DMS153 (cell line): Measurements from ENCODE around the gene METTL14.

Experiments used
- DNase-seq: peaks from one replicate; lab custom pipeline; 2025; lab: John Stamatoyannopoulos, UW

Gene METTL14

DNA sequence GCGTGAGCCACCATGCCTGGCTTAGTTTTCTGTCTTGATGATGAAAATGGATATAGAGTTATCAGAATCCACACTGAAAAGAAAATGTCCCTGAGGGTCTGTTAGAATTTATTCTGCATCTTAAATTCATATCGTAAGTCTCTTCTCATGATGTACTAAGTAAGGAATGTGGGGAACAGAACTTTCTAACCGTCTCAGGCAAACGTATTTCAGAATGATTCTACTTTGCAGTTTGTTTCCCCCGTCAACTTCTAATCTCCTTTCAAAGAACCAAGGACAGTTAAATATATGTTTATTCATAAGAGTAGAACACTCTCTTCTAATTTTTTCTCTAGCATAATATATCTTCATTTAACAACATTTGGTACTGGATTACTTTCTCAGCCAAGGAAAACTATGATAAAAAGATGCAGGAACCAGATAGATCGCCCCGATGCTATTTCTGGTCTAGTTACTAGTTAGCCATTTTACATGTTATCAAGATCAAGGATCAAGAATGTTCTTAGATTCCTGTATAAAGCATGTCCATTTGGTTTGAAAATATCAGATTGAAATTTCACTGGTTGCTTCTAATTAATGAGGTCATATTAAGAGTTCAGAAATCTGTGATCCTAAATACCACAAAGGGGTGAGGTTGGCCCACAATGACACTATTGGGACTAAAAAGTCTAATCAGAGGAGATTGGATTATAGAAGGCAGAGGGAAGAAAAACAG, 49.5 kb downstream of the METTL14 start:
- DNase-seq: no peak

GRCh38 chr4:118736900-118737299, 51.7 kb downstream of the METTL14 start:
- no peak for DNase-seq

DNA sequence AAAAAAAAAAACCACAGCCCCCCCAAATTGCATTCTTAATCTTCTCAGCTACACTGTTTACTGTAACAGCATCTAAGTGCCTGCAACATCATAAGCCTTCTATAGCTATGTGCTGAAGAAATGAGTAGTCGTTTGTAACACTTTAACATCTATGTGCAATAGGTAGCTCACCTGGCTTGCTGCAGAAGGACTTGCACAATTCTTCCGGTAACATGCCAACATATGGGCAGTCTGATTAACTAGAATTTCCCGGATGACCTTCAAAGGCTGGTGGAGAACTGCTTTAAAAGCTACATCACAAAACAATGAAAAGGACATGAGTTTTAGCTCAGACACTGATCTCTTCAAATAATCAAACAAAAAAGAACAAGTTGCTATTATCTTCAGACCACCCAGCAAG, 52.9 kb downstream of the METTL14 start:
- no peak for DNase-seq

DNA sequence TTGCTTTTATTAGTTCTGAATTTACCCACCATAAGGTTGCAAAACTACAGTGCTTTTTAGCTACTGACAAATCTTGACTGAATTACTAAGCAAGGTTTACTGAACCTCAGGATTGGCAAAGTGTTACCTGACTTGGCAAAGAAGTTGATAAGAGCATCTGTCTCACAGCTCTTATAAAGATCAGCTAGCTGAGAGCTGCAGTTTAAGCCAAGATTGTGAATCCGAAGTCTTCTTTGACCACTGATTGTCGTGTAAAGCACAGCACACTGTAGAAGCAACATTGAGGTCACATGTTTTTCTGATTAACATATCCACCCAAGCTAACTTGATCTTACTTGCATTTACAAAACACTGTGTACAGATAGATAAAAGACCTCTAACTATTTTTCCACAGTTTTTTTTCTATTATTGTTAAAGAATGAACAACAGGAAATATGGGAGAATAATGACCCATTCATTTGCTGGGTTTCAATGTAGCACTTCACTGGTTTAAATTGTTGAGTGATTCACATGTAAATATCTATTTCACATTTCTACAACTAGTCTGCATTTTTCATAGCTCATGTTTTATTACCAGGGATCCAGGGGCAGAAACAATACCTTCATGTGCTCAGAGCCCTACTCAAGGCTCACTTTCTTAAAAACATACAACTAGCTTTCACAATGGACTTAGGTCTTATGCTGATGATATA, 54.0 kb downstream of the METTL14 start:
- DNase-seq: no peak

DNA sequence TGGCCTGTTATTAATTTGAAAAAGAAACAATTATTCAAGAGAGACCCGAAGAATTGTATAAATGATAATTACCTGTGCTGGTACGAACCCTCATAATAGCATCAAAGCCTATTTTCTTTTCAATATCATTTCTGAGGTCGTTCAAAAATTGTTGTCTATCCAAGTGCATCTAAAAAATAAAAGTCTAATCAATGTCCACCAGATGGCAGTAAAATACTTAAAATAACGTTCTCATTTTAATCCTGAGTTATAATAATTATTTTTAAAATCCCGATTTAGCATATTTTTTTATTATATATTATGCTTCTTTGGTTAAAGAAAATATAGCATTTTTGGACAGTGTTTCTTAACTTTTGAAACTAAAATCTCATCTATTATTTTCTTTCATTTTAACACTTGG, 55.7 kb downstream of the METTL14 start:
- DNase-seq: no peak

DNA sequence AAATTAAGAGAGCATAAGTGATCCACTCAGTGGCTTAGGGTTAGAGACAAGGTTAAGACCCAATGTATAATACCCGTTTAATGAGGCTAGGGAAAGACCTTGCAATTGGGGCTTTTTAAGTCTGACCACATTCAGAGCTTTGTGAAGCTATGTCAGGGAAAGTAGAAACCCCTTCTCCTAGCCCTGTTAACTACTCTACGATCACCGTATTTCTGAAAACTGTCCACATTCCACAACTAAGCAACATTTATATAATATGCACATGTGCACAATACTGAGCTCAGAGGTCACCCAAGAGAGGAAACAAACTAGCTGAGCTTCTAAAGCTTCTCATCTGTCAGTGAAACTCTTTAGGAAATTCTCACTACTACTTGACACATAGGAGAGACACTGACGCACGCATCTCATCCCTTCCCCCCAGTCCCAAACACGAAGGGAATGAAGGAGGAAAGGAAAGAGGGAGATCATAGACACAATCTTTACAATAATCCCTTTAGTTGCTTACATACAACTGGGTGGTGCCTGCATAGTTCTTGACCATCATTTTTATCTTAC, 56.2 kb downstream of the METTL14 start:
- no peak for DNase-seq

GRCh38 chr4:118742050-118742449, 56.9 kb downstream of the METTL14 start:
- DNase-seq: no peak

GRCh38 chr4:118743867-118744266, 58.7 kb downstream of the METTL14 start:
- DNase-seq: no peak

GRCh38 chr4:118745357-118745756, 60.2 kb downstream of the METTL14 start:
- no peak for DNase-seq

GRCh38 chr4:118746251-118746919, 61.2 kb downstream of the METTL14 start:
- DNase-seq: peak; percentile 5

GRCh38 chr4:118749347-118749988, 64.3 kb downstream of the METTL14 start:
- peak; percentile 27 for DNase-seq

GRCh38 chr4:118751629-118752323, 66.6 kb downstream of the METTL14 start:
- no peak for DNase-seq

GRCh38 chr4:118752551-118752950, 67.4 kb downstream of the METTL14 start:
- no peak for DNase-seq

DNA sequence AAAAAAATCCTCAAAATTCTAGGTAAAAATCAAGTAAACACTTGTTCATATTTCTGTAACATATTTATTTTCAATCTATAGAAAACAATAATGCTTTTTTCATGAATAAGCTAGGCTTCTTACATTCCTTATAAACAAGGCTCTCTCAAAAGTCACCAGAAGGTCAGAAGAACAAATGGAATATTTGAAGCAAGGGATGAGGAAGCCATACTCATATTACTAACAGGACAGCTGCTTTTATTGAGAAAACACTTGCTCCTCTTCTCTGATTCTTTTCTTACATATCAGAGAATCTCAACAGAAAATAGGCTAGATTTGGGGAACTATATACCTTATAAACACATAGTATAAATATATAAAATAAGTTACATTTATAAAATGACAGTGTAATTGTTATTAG, 67.9 kb downstream of the METTL14 start:
- no peak for DNase-seq

GRCh38 chr4:118753685-118754084, 68.5 kb downstream of the METTL14 start:
- no peak for DNase-seq

DNA sequence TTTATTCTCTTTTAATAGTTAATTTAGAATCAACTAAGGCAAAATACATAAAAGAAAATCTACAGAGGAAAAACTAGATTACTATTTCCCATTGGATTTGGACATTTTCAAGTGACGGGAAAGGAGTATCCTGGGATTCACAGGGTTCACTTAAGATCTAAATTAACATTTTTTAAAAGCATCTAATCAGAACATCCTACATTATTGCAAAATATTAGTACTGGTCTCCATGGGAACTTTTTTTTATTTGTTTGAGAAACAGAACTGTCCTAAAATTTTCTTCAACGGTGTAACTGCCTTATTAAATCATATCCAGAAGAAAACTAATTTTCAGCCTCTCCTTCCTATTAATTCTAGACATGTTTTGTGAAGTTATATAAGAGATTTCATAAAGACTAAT, 69.7 kb downstream of the METTL14 start:
- no peak for DNase-seq

DNA sequence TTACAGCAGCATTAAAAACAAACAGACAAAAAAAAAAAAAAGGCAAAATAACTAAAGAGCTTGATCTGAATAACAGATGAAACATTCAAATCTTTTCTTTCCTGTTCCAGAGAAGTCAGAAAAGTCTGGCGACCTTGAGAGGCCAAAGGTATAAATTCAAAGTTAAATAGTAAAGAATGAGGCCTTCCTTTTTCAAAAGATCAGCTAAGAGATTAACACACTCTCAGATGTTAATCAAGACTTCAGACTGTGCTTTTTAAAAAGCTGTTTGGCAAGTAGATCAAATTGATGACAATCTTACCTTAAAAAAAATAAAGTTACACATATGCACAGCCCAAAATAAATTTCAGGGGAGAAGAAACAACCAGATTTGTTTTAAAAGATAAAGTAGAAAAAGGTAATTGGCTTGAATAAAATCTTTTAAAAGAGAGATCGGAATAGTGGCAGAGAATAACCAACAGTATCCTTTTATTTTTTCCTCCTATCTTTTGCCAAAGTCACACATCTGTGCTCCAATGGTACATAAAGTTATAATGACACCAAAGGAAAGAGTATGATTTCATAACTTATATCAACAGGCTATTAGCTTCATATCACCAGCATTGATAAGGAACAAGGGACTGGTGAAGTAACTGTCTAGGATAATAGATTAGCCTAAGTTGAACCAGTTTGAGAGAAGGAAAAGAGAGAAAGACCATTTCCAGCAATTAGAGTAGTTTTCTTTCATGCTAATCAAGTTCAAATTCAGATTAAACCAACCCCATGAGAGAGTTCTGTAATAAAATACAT, 70.4 kb downstream of the METTL14 start:
- no peak for DNase-seq

DNA sequence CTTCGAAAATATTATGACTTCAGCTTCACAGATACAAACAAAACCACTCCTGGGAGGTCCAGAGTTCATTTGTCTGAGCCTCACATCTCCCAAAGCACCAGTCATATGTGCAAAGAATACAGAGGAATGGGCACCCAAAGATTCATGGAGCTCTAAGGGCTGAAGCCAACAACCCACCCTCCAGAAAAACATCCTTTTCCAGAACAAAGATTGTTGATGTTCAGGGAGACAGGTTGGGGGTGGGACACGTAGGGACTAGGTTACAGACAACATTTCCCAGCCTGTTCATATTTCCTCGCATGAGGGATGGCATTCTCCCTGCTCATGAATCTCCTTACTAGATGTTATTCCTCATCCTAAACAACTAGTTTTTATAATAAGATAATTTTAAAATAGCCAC, 71.2 kb downstream of the METTL14 start:
- DNase-seq: no peak

DNA sequence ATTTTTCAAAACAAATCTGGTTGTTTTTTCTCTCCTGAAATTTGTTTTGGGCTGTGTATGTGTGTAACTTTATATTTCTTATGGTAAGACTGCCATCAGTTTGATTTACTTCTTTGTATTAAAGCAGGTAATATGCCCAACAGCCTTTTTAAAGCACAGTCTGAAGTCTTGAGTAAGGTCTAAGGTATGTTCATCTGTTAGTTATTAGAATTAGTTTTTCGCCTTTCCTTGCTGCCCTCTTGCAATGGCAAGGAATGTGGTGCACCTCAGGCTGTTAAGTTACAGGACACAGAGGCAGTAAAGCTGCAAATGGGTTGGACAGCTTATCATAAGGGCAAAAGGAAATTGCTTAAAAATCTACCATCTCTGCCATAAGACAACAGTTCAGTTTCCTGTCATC, 71.8 kb downstream of the METTL14 start:
- no peak for DNase-seq

DNA sequence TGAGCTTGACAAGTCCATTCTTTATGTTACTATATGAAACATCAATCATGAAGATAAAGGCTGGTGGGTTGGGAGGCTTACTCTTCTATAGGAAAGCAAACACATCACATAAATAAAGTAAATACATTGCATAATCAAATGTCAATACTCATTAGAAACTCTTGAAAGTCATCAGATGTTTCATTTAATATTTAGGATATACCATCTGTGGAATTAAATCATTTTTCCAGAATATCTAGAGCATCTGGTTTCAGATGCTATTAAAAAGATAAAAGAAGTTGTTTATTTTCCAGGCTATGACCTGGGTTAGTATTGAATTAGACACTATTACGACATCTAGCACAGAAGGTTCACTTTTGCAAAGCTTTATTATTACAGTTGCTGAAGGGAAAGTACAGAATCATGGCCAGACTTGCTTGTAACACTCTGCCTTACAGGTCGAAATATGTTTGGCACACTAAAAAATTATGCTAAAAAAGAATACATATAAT, 72.6 kb downstream of the METTL14 start:
- peak; percentile 44 for DNase-seq

- no peak for DNase-seq
Measured at GRCh38 chr4:118758293-118758692, 73.1 kb downstream of the METTL14 start.
